Astrocyte of the cerebellum (primary cell): ENCODE results near the gene SLC38A4.
"Not testable (repeated sequence)": the region's sequence is repeated elsewhere in the genome, so short reads cannot be mapped to it uniquely, and the experiment has no call there.

Experiments used
- DNase-seq: peaks from one replicate; pipeline ENCODE4 v3.0.0-alpha.2; 2011; ENCODE audit warnings: low read depth
- H3K4me3 ChIP-seq: 2 replicates; pipeline ENCODE4 v1.5.1; 2011; ENCODE audit warnings: mild to moderate bottlenecking, low read depth, low read length, moderate library complexity
- CTCF ChIP-seq: IDR thresholded peaks from 2 replicates; pipeline ENCODE4 v1.5.1; 2012; ENCODE audit warnings: low read length, low read depth, moderate library complexity, mild to moderate bottlenecking; ENCODE audit errors: missing control alignments
- in situ Hi-C: cut with HindIII; loops from 2 replicates; pipeline ENCODE4 v1.10.0; 2017; ENCODE audit warnings: low sequenced_read_pairs

Gene SLC38A4

DNA sequence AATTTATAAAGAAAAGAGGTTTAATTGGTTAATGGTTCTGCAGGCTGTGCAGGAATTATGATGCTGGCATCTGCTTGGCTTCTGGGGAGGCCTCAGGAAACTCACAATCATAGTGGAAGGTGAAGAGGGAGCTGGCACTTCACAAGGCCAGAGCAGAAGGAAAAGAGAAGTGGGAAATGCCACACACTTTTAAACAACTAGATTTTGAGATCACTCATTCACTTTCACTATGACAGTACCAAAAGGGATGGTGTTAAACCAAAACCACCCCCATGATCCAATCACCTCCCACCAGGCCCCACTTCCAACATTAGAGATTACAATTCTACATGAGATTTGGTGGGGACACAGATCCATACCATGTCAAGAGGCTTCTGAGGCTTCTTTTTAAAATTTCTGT lies 62.6 kb downstream of the SLC38A4 start:
- no peak for TF ChIP-seq CTCF
- no peak overlapping the region for H3K4me3 ChIP-seq
- DNase-seq, result no peak
- in situ Hi-C loops, result no loop called here

GRCh38 chr12:46754550-46754949 lies 71.2 kb downstream of the SLC38A4 start:
- H3K4me3 ChIP-seq, result no peak overlapping the region

DNA sequence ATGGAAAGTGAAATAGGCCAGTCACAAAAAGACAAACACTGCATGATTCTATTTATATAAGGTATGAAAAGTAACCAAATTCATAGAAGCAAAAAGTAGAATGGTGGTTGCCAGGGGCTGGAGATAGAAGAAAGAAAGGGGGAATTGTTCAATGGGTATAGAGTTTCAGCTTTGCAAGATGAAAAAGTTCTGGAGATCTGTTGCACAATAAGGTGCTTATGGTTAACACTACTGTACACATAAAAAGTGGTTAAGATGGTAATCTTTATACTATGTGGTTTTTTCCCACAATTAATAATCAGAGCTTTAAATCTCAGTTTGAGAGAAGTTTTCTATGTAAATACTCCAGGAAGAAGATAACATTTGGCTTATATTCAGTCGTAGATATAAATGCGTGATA lies 73.4 kb downstream of the SLC38A4 start:
- in situ Hi-C loops, result no loop called here
- H3K4me3 ChIP-seq, result no peak overlapping the region
- DNase-seq, result no peak
- TF ChIP-seq CTCF, result no peak

More at GRCh38 chr12:46754550-46754949, 71.2 kb downstream of the SLC38A4 start:
- TF ChIP-seq CTCF, result no peak
- in situ Hi-C loops, result no loop called here
- DNase-seq, result no peak

DNA sequence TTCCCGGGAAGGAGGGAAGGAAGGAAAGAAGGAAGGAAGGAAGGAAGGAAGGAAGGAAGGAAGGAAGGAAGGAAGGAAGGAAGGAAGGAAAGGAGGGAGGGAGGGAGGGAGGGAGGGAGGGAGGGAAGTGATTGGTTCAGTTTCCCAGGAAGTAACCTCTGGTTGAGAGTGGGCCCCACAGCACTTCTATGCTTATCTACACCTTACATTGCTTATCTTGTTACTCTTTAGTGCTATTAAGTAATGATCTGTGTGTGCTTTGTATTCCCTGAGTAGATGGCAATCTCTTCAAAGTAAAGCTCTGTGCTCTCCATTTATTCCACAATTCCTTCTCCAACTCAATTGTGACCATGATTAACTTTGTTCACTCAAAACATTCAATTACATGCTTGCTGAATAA lies 74.6 kb downstream of the SLC38A4 start:
- H3K4me3 ChIP-seq, result no peak overlapping the region
- no peak for TF ChIP-seq CTCF
- no peak for DNase-seq
- in situ Hi-C loops, result no loop called here

GRCh38 chr12:46749322-46749721 lies 76.5 kb downstream of the SLC38A4 start:
- H3K4me3 ChIP-seq, result no peak overlapping the region
- no peak for TF ChIP-seq CTCF
- in situ Hi-C loops, result no loop called here
- DNase-seq, result no peak

DNA sequence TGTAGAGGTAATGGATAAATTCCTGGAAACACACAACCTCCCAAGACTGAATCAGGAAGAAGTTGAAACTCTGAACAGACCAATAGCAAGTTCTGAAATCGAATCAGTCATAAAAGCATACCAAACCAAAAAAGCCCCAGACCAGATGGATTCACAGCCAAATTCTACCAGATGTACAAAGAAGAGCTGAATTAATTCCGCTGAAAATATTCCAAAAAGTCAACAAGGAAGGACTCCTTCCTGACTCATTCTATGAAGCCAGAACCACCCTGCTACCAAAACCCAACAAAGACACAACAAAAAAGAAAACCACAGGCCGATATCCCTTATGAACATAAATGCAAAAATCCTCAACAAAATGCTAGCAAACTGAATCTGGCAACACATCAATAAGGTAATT lies 81.5 kb downstream of the SLC38A4 start:
- no peak overlapping the region for H3K4me3 ChIP-seq
- TF ChIP-seq CTCF, result no peak
- DNase-seq, result peak; percentile 5
- in situ Hi-C loops, result no loop called here

DNA sequence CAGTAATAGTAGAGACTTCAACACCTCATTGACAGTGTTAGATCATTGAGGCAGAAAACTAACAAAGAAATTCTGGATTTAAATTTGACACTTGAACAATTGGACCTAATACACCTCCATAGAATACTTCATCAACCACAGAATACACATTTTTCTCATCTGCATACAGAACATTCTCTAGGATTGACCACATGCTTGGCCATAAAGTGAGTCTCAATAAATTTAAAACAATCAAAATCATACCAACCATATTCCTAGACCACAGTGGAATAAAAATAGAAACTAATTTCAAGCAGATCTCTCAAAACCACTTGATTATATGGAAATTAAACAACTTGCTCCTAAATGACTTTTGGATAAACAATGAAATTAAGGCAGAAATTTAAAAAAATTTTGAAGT lies 82.3 kb downstream of the SLC38A4 start:
- in situ Hi-C loops, result no loop called here
- TF ChIP-seq CTCF, result no peak

DNA sequence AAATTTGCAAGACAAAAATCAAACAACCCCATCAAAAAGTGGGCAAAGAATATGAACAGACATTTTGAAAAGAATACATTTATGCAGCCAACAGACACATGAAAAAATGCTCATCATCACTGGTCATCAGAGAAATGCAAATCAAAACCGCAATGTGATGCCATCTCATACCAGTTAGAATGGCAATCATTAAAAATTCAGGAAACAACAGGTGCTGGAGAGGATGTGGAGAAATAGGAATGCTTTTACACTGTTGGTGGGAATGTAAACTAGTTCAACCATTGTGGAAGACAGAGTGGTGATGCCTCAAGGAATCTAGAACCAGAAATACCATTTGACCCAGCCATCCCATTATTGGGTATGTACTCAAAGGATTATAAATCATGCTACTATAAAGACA lies 83.5 kb downstream of the SLC38A4 start:
- H3K4me3 ChIP-seq, DNase-seq, in situ Hi-C loops: not testable (repeated sequence)

More for the DNA sequence above, 82.3 kb downstream of the SLC38A4 start:
- no peak overlapping the region for H3K4me3 ChIP-seq
- no peak for DNase-seq
